ENCODE results near the gene FADS3.

DNA sequence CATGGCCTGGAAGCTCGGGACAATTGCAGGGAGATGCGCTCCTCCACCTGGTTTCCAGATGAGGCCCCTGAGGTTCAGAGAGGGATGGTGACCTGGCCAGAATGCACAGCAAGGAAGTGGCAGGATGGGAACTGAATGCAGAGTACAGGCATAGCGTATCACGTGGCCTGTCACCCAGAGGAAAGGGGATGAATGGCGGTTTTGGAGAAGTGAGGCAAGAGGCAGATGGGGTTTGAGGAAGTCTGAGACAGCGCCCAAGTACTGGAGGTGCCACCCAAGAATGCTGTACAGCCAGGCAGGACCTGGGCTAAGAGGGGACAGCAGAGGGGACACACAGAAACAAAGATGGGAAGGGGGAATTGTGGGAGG lies 21.2 kb upstream of the FADS3 start:
- TF ChIP-seq, protein P1, sequence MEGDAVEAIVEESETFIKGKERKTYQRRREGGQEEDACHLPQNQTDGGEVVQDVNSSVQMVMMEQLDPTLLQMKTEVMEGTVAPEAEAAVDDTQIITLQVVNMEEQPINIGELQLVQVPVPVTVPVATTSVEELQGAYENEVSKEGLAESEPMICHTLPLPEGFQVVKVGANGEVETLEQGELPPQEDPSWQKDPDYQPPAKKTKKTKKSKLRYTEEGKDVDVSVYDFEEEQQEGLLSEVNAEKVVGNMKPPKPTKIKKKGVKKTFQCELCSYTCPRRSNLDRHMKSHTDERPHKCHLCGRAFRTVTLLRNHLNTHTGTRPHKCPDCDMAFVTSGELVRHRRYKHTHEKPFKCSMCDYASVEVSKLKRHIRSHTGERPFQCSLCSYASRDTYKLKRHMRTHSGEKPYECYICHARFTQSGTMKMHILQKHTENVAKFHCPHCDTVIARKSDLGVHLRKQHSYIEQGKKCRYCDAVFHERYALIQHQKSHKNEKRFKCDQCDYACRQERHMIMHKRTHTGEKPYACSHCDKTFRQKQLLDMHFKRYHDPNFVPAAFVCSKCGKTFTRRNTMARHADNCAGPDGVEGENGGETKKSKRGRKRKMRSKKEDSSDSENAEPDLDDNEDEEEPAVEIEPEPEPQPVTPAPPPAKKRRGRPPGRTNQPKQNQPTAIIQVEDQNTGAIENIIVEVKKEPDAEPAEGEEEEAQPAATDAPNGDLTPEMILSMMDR (IDR thresholded peaks at IDR 0.05 in 2 of 3, conservative IDR thresholded peaks at IDR 0.05 in 1 of 3; ENCODE audit: borderline replicate concordance in 1 of 3, insufficient read depth in 1 of 3, low read depth in 2 of 3, low read length in 2 of 3) = no peak
- TF ChIP-seq FOSL1 (IDR thresholded peaks at IDR 0.05; ENCODE audit: low read depth) = no peak
- TF ChIP-seq POLR2A (IDR thresholded peaks at IDR 0.05; ENCODE audit: borderline replicate concordance, extremely low read depth, insufficient read depth, insufficient read length) = no peak
- TF ChIP-seq EZH2 (IDR thresholded peaks at IDR 0.05) = no peak
- TF ChIP-seq POLR2AphosphoS5 (IDR thresholded peaks at IDR 0.05; ENCODE audit: low read depth, low read length) = no peak
- TF ChIP-seq, protein P2, sequence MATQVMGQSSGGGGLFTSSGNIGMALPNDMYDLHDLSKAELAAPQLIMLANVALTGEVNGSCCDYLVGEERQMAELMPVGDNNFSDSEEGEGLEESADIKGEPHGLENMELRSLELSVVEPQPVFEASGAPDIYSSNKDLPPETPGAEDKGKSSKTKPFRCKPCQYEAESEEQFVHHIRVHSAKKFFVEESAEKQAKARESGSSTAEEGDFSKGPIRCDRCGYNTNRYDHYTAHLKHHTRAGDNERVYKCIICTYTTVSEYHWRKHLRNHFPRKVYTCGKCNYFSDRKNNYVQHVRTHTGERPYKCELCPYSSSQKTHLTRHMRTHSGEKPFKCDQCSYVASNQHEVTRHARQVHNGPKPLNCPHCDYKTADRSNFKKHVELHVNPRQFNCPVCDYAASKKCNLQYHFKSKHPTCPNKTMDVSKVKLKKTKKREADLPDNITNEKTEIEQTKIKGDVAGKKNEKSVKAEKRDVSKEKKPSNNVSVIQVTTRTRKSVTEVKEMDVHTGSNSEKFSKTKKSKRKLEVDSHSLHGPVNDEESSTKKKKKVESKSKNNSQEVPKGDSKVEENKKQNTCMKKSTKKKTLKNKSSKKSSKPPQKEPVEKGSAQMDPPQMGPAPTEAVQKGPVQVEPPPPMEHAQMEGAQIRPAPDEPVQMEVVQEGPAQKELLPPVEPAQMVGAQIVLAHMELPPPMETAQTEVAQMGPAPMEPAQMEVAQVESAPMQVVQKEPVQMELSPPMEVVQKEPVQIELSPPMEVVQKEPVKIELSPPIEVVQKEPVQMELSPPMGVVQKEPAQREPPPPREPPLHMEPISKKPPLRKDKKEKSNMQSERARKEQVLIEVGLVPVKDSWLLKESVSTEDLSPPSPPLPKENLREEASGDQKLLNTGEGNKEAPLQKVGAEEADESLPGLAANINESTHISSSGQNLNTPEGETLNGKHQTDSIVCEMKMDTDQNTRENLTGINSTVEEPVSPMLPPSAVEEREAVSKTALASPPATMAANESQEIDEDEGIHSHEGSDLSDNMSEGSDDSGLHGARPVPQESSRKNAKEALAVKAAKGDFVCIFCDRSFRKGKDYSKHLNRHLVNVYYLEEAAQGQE (IDR thresholded peaks at IDR 0.05; ENCODE audit: low read depth) = no peak
- TF ChIP-seq EZH2phosphoT487 (IDR thresholded peaks at IDR 0.05; ENCODE audit: borderline replicate concordance) = no peak

Data from HCT116 (cell line).